PC-9 (cell line): ENCODE measurements around the gene SNRNP70.

Experiments
- CTCF ChIP-seq: fragments of 200-600 bp; sonication (generic); conservative IDR thresholded peaks from 2 replicates; pipeline ENCODE4 v1.6.1; 2017; ENCODE audit warnings: mixed run types, antibody characterized with exemption, mild to moderate bottlenecking, moderate library complexity
- EZH2 ChIP-seq: fragments of 200-600 bp; sonication (generic); IDR thresholded peaks from 2 replicates; pipeline ENCODE4 v1.8.0; 2017; ENCODE audit warnings: antibody characterized with exemption, low read depth

DNA sequence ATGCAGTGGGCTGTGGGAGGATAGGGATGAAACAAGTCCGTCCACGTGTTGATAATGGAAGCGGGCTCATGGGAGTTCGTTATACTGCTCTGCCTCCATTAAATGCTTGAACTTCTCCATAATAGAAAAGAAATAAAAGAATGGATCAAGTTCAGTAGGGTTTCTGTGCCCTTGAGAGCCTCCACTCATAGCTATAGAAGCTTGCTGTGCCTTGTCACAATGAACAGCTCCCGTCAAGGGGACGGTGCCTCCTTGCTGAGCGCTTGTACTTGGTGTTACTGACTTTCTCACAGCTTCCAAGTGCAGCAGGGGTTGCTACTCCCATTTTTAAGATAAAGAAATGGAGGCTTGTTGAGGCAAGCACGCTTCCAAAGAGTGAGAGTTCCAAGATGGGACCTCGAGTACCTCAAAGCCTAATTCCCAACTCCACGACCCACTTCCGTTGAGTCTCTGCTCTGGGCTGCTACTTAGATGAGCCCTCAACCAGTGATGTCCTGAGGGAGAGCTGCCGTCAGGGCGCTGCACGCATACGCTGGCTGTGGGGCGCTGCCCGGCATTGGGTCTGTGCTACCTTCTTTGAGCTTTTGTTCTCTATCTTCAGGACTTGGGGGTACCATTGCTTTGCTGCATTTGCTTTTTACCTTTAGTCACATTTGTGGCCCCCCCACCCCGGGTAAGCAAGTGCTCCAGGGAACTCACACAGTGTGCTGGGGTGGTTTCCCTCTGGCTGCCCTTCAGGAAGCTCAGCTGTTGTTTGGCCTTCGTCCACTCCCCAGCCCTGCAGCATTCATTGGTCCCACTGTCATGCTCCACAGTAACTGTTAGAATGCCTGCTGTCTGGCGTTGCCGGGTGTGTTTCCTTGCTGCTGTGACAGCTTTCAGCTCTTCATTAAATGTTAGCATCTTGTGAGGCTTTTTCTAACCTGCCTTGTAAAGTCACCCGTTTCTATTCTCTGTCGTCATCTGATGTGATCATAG lies 9.5 kb downstream of the SNRNP70 start:
- no peak for TF ChIP-seq CTCF
- no peak for TF ChIP-seq EZH2
